Hepatocyte (in vitro differentiated cells): Measurements from ENCODE around the gene MMP28.

Source experiments
- EZH2 ChIP-seq: fragments of 200-600 bp; sonication (generic); IDR thresholded peaks from 2 replicates; pipeline ENCODE4 v1.6.1; 2016; ENCODE audit warnings: antibody characterized with exemption, mild to moderate bottlenecking, borderline replicate concordance
- EZH2phosphoT487 ChIP-seq: fragments of 200-600 bp; sonication (generic); IDR thresholded peaks from one replicate; pipeline ENCODE4 v1.6.1; 2018; ENCODE audit warnings: antibody characterized with exemption, mild to moderate bottlenecking, low read depth, moderate library complexity; ENCODE audit not compliant: unreplicated experiment, severe bottlenecking
- TF ChIP-seq, protein P1 (sequence below): fragments of 200-600 bp; sonication (generic); IDR thresholded peaks from 2 replicates; pipeline ENCODE4 v1.5.1; 2016; ENCODE audit warnings: antibody characterized with exemption, mild to moderate bottlenecking; ENCODE audit not compliant: poor library complexity

DNA sequence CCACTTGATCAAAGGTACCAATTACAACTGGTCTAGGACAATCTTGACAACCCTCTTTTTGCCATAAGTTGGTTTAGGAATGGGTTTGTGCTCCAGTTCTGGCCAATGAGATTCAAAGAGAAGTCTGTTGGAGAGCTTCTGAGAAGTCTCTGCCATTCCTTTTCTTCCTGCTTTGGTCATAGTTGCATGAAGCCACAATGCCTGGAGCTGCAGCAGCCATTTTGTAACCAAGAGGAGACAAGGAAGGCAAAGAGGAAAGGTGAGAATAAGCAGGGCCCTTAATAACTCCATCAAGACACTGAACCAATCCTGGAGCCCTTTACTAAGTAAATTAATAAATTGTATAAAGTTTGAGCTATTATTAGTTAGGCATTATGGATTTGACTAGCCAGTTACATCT is 38.2 kb downstream of the MMP28 start:
- TF ChIP-seq, protein P1, sequence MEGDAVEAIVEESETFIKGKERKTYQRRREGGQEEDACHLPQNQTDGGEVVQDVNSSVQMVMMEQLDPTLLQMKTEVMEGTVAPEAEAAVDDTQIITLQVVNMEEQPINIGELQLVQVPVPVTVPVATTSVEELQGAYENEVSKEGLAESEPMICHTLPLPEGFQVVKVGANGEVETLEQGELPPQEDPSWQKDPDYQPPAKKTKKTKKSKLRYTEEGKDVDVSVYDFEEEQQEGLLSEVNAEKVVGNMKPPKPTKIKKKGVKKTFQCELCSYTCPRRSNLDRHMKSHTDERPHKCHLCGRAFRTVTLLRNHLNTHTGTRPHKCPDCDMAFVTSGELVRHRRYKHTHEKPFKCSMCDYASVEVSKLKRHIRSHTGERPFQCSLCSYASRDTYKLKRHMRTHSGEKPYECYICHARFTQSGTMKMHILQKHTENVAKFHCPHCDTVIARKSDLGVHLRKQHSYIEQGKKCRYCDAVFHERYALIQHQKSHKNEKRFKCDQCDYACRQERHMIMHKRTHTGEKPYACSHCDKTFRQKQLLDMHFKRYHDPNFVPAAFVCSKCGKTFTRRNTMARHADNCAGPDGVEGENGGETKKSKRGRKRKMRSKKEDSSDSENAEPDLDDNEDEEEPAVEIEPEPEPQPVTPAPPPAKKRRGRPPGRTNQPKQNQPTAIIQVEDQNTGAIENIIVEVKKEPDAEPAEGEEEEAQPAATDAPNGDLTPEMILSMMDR = no peak
- TF ChIP-seq EZH2phosphoT487 (no peak), EZH2 (no peak)
